NCI-H2227 (cell line): Measurements from ENCODE around the gene ANKRD44.

Experiments
- DNase-seq: peaks from one replicate; lab custom pipeline; 2025; ENCODE audit not compliant: unreplicated experiment; lab: John Stamatoyannopoulos, UW

The ANKRD44 gene

GRCh38 chr2:197124639-197125390 lies 185.8 kb downstream of the ANKRD44 start:
- no peak for DNase-seq

DNA sequence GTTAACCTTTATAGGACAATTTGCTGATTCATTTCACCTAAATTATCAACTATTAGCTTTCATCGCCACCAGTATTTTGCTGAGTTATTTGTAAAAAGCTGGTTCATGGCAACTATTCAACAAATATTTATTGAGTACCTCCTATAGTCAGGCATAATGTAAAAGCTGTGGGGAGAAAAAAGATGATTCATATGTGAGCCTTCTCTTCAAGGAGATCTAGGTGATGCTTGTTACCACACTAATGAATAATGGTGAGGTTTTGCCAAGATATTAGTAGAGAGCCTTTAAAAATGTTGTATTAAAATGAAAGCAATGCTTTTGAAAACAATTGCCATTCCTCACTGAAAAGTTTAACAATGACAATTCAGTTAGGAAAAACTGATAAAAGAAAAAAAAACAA lies 187.8 kb downstream of the ANKRD44 start:
- no peak for DNase-seq

GRCh38 chr2:197121756-197122385 lies 188.7 kb downstream of the ANKRD44 start:
- no peak for DNase-seq

- DNase-seq = no peak
These were observed 189.3 kb downstream of the ANKRD44 start for GRCh38 chr2:197121255-197121654.

GRCh38 chr2:197116306-197116879 lies 194.2 kb downstream of the ANKRD44 start:
- no peak for DNase-seq

DNA sequence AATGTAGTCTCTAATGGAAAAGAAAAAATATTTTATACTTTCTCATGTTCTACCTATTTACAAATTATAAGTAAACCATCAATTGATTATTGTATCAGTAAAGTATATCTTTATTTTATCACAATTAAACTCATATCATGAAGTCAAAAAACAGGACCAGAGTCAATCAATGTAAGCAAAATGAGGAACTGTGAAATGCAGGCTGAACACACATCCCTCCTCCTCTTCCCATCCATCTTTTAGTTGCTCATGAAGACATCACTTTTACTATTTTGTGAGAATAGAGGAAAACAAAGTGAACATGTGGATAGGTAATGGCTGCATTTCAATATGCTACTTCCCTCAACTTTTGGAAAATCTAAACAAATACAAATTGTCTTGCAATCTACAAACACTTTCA lies 195.3 kb downstream of the ANKRD44 start:
- DNase-seq = no peak

- DNase-seq = peak; percentile 39
These were observed 197.3 kb downstream of the ANKRD44 start for GRCh38 chr2:197113275-197113711.

DNA sequence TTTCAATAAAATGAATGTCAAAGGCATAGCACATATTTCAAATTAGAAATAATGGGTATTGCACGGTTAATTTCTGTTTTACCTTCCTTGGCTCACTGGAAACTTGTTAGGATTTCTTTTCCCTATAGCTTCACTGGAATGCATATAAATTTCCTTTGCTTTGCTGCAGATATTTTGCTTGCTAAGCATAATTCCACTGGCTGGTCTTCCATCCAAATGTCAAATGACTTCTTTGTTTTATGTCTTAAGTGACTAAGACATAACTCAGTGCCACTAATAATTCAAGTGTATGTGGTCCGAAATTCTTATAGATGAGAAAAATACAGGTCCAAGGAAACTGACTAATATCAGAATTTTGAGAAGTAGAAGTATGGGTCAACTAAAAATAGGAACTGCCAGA lies 201.3 kb downstream of the ANKRD44 start:
- no peak for DNase-seq

DNA sequence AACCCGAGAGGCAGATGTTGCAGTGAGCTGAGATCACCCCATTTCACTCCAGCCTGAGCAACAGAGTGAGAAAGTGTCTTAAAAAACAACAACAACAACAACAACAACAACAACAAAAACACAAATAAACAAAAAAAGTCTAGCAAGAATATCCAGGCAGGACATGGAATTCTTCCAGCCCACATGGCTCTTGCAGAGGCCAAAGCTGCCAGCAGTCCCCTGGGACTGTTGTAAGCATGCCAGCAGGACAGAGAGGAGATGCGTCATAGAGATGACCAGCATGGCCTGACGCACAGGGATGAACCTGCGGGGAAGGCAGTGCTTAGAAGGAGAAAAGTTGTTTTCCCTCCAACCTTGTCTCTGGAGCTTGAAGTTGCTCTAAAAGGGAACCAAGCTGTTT lies 201.8 kb downstream of the ANKRD44 start:
- no peak for DNase-seq

- DNase-seq = no peak
These were observed 203.0 kb downstream of the ANKRD44 start for GRCh38 chr2:197107291-197108269.

- no peak for DNase-seq
These were observed 207.2 kb downstream of the ANKRD44 start for GRCh38 chr2:197103363-197103762.

DNA sequence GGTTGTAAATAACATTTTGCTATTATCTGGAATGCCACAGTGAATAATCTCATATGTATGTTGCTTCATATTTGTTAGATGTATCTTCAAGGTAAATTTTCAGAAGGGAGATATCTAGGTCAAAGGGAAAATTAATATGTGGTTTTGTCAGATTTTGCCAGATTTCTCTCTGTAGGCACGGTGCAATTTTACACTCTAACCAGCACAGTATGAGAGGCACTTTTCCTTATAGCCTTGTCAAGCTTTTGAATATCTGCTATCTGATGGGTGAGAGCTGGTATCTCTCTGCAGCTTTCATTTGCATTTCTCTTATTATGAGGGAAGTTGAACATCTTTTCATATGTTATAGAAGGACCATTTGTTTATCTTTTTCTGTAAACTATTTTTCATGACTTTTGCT lies 208.3 kb downstream of the ANKRD44 start:
- no peak for DNase-seq

DNA sequence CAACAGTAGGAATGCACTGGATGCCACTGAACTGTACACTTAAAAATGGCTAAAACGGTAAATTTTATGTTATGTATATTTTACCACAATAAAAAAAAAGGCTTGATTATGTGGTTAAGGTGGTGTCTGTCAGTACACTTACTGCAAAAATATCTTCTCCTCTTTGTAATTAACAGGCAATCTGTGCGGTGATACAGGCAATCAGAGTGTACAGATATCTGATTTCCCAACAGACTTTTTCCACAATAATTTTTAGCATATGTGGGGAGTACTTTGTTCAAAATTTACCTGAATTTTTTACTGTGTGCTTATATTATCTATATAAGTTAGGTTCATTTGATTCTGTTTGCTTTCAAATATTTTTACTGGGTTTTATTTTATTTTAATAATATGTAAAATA lies 209.1 kb downstream of the ANKRD44 start:
- no peak for DNase-seq

GRCh38 chr2:197097578-197098366 lies 212.8 kb downstream of the ANKRD44 start:
- DNase-seq = peak; percentile 28

DNA sequence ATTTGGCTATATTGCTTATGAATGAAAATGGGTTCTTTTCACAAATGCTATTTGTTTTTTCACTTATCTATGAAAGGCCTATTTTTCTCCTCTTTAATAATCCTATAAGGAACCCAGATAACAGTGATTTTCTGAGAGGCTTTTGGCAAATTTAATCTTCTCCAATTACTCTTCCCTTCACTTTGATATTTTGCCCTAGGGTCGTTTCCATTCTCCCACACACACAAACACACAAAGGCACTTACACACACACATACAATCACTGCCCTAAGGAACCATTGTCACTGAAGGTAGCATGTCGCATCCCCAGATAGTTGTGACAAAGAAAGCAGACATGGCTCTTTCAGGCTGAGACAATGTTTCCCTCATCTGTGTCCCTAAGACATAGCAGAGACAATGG lies 213.9 kb downstream of the ANKRD44 start:
- peak; percentile 36 for DNase-seq

- peak; percentile 89 for DNase-seq
These were observed 218.1 kb downstream of the ANKRD44 start for GRCh38 chr2:197092431-197092830.

- DNase-seq = no peak
These were observed 219.7 kb downstream of the ANKRD44 start for GRCh38 chr2:197090742-197091367.

GRCh38 chr2:197089655-197090054 lies 220.9 kb downstream of the ANKRD44 start:
- no peak for DNase-seq

DNA sequence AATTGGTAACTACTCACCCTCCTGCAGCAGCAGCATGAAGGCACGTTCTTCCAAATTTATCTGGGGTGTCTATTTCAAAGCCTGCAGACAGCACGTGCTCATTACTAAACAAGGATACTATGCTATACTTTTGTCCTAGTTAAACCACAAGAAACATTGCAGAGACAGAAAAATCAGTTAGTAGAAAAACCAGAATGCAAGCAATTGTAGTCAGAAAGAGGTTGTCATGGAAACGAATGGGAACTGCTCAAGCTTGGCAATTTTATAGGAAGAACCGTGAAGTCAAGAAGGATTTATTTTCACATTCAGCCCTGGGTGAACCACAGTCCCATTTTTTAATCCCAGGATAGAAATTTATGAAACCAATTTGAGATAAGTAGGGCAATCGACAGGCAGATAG lies 221.9 kb downstream of the ANKRD44 start:
- DNase-seq = peak; percentile 74

DNA sequence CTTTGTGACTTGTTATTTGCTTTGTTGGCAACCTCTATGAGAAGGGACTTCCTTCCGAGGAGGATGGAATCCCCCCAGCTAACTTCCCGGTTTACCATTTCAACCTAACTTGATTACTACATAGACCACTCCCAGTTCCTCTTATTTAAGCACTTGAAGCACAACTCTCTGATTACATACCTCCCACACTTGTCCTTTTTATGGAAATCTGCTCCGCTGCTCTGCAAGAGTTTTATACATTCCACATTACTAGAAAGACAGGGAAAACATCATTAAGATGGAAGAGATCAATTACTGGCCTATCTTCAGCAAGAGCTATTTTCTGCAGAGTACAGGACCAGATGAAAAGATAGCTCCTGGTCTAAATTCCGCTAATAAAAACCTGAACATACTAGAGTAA lies 224.1 kb downstream of the ANKRD44 start:
- peak; percentile 55 for DNase-seq
